HEK293T (cell line): ENCODE results near the gene GALNT13.

Experiments
- ARNT ChIP-seq: fragments of 450-650 bp; IDR thresholded peaks from 2 replicates; pipeline ENCODE4 v1.6.1; 2017; ENCODE audit warnings: mild to moderate bottlenecking
- BHLHE40 ChIP-seq: fragments of 450-650 bp; IDR thresholded peaks from 2 replicates; pipeline ENCODE4 v1.6.1; 2016; ENCODE audit warnings: mild to moderate bottlenecking, moderate library complexity, borderline replicate concordance
- CTBP1 ChIP-seq: fragments of 450-650 bp; IDR thresholded peaks from 2 replicates; pipeline ENCODE4 v1.6.1; 2016; ENCODE audit warnings: borderline replicate concordance
- FOXK2 ChIP-seq: fragments of 450-650 bp; IDR thresholded peaks from 2 replicates; pipeline ENCODE4 v1.6.1; 2016; ENCODE audit warnings: mild to moderate bottlenecking
- FOXM1 ChIP-seq: fragments of 450-650 bp; IDR thresholded peaks from 2 replicates; pipeline ENCODE4 v1.6.1; 2017; ENCODE audit warnings: mild to moderate bottlenecking, borderline replicate concordance
- HDGF ChIP-seq: fragments of 450-650 bp; IDR thresholded peaks from 2 replicates; pipeline ENCODE4 v1.6.1; 2017; ENCODE audit warnings: antibody characterized with exemption, borderline replicate concordance
- L3MBTL2 ChIP-seq: fragments of 450-650 bp; conservative IDR thresholded peaks from 2 replicates; pipeline ENCODE4 v1.6.1; 2016; ENCODE audit warnings: mild to moderate bottlenecking
- SP1 ChIP-seq: fragments of 450-650 bp; IDR thresholded peaks from 2 replicates; pipeline ENCODE4 v1.6.1; 2017
- SUZ12 ChIP-seq: fragments of 450-650 bp; IDR thresholded peaks from 2 replicates; pipeline ENCODE4 v1.6.1; 2016; ENCODE audit warnings: mild to moderate bottlenecking
- TARDBP ChIP-seq: fragments of 450-650 bp; IDR thresholded peaks from 2 replicates; pipeline ENCODE4 v1.6.1; 2016
- ZNF384 ChIP-seq: fragments of 450-650 bp; IDR thresholded peaks from 2 replicates; pipeline ENCODE4 v1.6.1; 2016

DNA sequence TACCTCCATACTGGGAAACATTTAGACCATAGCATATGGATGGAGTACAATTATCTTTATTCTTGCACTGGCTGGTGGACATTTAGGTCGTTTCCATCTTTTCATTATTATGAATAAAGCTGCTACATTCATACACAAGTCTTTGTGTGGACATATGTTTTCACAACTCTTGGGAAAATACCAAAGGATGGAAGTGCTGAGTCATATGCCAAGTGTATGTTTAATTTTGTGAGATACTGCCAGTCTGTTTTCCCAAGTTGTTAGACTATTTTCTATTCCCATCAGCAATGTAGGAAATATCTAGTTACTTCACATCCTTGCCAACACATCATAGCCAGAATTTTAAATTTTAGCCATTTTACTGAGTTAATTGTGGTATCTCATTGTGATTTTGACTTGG is 91.5 kb downstream of the GALNT13 start:
- TF ChIP-seq SUZ12 (no peak), FOXK2 (no peak), FOXM1 (no peak), HDGF (no peak), ZNF384 (no peak), CTBP1 (no peak), SP1 (no peak), BHLHE40 (no peak), L3MBTL2 (no peak), ARNT (no peak), TARDBP (no peak)
